ENCODE measurements around the gene ZNF580. TPM values are rescaled to one million over a fixed set of nuclear protein-coding genes. Genes with fewer than 3 reads are reported as not detected.

The ZNF580 gene
- total RNA-seq, 1 donor from 2014 or later, result 11.9 TPM

DNA sequence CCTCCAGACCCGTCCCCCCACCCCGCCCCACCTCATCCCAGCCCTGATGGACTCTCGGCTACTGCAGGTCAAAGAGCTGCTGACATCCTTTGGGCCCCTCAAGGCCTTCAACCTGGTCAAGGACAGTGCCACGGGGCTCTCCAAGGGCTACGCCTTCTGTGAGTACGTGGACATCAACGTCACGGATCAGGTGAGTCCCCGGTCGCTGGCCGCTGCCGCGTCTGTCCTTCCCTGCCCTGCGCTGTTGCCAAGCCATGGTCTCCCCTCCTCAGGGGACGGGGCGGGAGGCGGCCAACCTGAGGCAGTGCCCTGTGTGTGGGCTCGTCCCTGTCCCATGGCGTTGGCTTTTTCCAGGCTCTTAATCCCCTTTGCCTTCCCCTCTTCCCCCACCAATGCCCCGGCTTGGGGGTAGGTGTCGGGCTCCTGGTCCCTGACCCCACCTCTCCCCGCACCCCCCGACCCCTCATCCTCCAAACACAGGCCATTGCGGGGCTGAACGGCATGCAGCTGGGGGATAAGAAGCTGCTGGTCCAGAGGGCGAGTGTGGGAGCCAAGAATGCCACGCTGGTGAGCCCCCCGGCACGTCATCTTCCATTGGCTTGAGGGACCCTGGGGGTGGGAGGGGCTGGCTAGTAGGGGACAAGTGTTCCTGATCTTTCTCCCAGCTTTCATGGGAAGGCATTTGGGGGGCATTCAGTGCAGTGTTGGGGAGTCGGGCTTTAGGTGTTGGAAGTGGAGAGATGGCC is 28.0 kb downstream of the ZNF580 start:
- no peak for DNase-seq
- ATAC-seq (ENCODE audit: poor library complexity), result no peak
- intact Hi-C loops (cut with DNase I), result no loop called here

DNA sequence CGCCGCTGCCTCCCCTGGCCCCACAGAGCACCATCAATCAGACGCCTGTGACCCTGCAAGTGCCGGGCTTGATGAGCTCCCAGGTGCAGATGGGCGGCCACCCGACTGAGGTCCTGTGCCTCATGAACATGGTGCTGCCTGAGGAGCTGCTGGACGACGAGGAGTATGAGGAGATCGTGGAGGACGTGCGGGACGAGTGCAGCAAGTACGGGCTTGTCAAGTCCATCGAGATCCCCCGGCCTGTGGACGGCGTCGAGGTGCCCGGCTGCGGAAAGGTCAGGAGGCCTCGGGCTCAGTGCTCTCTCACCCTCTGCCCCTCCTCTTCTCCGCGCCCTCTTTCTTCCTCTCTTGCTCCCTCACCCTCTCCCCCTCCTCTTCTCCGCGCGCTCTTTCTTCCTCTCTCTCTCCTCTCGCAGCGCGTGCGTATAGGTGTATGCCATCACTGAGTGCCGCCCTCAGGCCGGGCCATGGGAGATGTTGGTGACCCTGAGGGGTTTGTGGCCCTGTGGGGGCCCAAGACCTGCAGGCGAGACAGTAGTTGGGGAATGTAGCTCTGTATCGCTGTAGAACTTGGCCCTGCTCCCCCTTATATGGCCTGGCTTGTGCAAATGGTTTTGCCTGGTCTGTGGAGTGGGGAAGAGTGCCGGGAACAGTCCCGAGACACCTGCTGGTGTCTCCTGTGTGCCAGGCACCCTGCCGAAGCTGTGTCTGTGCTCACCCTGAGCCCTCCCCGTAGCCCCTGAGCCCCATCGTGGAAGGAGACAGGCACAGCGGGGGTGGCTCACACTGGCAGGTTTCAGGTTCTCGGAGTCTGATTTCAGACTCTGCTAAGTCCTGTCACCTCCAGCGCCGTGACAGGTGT is 28.8 kb downstream of the ZNF580 start:
- DNase-seq (no peak), ATAC-seq (ENCODE audit: poor library complexity) (no peak)
- intact Hi-C loops (cut with DNase I), result no loop called here

DNA sequence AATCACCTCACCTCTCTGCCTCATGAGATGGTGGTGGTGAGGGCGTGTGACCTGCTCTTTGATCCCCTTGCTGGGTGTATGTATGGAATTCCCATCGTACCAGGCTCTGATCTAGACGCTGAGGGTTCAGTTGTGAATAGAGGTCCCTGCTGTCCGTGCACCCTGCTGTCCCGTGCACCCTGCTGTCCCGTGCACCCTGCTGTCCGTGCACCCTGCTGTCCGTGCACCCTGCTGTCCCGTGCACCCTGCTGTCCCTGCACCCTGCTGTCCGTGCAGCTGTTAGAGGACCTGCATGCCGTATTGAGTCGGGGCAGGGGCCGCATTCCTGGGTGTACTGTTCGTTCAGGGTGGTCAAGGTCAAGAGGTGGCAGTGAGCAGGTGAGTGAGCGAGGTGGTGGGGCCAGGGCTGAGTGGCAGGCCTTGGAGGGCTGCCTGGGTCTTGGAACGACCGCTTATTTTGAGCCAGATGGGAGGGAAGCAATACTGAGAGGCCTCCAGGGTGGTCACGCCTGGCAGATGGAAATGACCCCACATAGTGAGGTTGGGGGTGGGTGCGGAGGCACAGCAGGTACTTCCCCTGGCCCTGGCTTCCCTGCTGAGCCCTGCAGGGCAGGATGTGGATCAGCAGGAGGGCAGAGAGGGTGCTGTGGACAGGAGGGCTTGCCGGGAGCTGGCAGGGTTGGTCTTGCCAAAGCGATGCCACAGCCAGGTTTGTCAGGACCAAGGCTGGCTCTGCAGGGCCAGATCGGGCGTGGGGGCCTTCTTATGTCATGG is 29.7 kb downstream of the ZNF580 start:
- no peak for DNase-seq
- intact Hi-C loops (cut with DNase I), result no loop called here
- ATAC-seq (ENCODE audit: poor library complexity), result no peak

DNA sequence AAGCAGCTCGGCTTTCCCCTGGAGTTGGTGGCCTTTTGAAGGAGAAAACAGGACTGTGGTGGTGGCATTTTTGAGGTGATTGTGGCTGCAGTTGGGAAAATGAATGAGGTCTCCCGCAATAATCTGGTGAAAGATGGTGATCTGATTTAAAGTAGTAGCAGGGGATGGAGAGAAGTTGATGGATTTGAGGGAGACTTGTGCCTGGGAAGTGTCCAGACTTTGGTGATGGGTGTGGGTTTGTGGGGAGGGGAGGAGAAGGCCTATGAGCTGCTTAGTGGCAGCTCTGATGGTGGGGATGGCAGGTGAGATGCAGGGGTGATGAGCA is 30.2 kb downstream of the ZNF580 start:
- ATAC-seq (ENCODE audit: poor library complexity), result no peak
- no peak for DNase-seq
- intact Hi-C loops (cut with DNase I), result no loop called here

DNA sequence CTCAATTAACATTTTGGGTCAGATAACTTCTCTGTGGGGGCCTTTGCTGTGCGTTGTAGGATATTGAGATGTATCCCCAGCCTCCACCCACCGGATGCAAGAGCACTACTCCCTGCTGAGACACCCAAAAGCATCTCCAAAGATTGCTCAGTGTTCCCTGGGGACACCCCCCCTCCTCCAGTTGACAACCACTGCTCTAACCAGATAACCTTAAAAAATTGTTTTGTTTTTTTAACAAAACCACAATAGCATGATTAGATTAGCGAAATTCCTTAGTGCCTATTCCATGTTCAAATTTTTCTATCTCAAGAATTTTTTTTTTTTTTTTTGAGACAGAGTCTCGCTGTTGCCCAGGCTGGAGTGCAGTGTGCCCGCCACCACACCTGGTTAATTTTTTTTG is 31.6 kb downstream of the ZNF580 start:
- intact Hi-C loops (cut with DNase I), result no loop called here
- no peak for ATAC-seq (ENCODE audit: poor library complexity)
- no peak for DNase-seq

DNA sequence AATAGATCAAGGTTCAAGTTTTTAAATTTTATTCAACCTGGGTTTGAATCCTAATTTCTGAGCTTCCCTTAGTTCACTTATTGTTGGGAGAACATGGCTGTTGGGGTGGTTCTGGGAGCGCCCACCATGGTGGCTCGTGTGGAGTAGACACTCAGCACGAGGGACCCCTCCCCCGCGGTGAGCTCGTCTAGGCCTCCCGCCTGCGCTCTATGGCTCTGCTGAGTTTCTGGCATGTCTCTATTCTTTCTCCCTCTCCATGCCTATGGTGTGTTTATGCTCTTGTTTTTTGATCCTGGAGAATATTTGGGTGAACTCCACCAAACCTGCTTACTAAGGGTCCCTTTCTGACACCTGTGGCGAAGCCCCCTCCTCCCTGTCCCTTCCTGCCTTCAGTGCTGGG is 32.7 kb downstream of the ZNF580 start:
- intact Hi-C loops (cut with DNase I), result no loop called here
- no peak for ATAC-seq (ENCODE audit: poor library complexity)
- no peak for DNase-seq

DNA sequence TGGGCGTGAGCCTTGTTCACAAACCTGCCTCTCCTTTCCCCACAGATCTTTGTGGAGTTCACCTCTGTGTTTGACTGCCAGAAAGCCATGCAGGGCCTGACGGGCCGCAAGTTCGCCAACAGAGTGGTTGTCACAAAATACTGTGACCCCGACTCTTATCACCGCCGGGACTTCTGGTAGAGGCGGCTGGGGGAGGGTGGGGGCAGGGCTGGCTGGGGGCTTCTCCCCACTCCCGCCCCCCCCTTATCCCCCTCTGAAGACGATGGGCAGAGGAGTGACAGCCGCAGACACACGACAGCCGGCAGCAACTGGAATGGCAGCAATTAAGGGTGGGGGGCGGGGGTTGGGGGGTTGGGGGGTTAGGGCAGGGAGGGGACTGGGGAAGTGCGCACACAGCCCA is 33.1 kb downstream of the ZNF580 start:
- ATAC-seq (ENCODE audit: poor library complexity), result no peak
- DNase-seq, result no peak
- intact Hi-C loops (cut with DNase I), result no loop called here

DNA sequence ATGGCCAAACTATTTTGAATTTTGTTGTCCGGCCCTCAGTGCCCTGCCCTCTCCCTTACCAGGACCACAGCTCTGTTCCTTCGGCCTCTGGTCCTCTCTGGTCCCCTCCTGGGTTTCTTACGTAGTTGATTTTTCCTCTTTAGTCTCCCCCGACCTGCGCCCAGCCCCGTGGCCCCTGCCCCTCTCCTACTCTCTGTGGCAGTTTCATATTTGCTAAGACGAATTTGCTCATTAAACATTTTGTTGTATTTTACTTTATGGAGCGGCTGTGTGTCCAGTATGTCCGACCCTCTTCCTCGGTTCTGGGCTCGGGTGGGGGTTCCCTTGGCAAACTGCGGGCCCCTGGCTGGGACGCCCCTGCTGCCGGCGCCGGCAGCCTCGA is 33.6 kb downstream of the ZNF580 start:
- DNase-seq (no peak), ATAC-seq (ENCODE audit: poor library complexity) (no peak)
- intact Hi-C loops (cut with DNase I), result no loop called here

DNA sequence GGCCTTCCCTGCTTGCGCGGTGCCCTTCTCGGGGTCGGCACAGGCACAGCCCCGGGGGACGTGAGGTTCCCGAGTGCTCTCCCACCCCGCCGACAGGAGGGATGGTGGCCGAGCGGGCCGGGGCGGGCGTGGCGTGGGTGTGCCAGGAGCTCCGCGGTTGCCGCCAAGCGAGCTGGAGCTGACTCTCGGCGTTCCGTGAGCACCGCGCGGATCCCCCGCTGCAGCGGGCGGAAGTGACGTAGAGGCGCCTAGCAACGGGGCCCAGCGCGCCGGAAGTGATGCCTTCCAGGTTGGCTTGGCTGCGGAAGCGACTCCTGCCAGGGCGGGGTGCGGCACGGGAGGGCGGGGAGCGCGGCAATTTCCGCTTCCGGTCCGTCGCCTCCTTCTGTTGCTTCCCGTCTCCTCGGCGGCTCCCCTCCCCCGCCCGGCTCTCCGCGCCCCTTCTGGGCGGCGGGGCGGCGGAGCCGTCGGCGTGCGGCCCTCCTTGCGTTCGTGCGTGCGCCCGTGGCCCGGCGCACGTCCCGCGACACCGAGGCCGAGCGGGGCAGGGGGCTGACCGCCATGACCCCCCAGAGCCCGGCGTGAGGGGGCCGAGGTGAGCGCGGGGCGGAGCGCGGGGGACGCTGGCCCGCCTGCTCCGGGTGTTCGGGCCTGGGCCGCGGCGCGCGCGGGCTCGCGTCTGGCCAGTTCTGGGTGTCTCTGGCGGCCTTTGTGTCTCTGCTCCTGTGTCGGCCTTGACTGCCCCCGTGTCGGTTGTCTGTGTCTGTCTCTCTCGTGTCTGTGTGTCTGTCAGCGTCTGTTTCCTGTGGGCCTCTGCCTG is 34.2 kb downstream of the ZNF580 start, which contains the start of gene EPN1:
EPN1 (plus strand) TSS at position 386 of the 820 bp plus-strand sequence. CDS start 3,402 bp downstream, outside the sequence.
- intact Hi-C loops (cut with DNase I), result no loop called here
- DNase-seq (peak; percentile 98), ATAC-seq (ENCODE audit: poor library complexity) (peak; percentile 92)

DNA sequence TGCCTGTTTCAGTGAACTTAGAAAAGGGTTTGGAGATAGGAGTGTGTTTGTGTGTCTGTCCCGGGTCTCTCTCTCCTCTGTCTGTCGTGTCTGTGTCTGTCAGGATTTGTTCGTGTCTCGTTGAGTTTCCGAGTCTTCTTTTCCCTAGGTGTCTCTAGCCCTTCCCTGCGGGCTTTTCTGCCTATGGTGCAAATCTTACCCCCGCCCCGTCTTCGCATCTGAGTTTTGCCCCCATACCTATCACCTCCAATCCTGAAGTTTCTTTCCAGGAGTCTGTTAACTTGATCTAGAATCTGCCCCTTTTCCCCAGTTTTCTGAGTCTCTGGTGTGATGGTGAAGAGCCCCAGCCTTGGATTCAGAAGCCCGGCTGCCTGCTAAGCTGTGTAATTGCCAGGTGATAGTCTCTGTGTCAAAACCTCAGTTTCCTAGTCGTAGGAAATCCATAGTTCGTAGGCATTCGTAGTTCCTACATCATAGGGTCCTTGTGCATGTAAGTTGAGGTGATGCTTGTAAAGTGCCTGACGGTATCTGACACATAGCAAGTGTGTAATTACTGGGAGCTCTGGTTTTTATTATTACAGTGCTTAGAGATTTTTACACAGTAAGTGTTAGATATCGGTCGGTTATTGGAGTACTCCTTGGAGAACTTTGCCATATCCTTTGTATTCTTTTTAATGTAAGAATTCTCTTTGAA is 35.0 kb downstream of the ZNF580 start:
- intact Hi-C loops (cut with DNase I), result no loop called here
- ATAC-seq (ENCODE audit: poor library complexity) (no peak), DNase-seq (no peak)

DNA sequence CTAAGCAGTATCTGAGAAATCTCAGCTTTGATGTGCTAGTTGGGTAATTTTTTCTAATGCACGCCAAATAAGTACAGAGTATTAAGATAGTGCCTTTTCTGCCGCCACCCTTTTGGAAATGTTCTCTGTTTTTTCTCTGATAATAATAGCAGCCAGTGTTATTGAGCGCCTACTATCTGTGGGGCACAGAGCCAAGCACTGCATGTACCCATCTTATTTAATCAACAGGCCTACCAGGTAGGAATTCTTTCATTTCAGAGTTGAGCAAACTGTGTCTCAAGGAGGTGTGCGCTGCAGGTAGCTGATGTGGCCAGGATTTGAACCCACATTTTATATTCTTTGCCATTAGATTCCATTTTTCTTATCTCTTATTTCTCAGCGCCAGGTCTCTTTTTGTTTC is 35.6 kb downstream of the ZNF580 start:
- DNase-seq, result no peak
- ATAC-seq (ENCODE audit: poor library complexity), result peak; percentile 10
- intact Hi-C loops (cut with DNase I), result no loop called here

DNA sequence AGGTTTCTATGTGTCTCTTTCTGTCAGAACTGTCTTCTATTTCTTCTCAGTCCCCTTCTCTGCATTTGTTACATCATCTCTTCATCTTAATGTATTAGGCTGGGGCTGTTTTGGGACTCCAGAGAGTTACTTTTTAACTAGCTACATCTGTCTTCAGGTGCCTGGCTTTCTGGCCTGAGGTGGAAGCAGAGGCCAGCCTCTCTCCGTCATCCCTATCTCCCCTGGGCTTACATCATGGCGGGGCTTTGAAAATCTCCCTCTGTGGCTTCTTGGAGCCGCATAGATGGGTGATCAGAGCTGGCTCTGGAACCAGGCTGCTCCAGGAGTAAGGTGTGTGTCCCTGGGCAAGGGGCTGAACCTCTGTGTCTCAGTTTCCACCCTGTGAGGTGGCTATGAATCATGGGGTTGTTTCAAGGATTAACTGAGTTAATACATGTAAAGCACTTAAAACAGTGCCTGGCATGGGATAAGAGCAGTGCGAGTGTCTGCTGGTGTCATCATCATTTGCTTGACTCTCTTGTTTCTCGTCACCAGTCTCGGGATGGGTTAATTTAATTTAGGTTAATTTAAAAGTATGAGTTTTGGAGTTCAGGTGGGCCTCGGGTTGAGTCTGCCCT is 36.2 kb downstream of the ZNF580 start:
- intact Hi-C loops (cut with DNase I), result no loop called here

DNA sequence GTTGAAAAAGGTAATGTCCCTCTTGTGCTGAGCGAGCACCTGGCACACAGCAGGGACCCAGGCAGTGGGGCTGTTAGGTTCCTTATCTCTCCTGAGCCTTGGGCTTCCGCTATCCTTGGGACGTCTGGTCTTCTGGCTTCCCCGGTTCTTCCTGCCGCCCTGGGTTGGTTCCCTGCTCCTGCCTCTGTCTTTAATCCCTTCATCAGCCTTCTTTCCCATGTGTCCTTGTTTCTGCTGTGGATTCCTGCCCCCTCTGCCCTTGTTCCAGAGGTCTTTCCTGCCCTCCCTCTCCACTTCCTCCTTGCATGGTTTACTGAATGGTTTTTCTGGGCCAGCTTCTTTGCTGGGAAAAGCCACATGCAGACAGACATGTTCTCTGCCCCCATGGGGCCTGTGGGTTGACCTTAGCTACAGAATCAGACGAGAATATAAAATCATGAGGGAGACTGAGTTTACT is 36.8 kb downstream of the ZNF580 start:
- no peak for ATAC-seq (ENCODE audit: poor library complexity)
- DNase-seq, result no peak
- intact Hi-C loops (cut with DNase I), result no loop called here

More for the DNA sequence above, 36.2 kb downstream of the ZNF580 start:
- DNase-seq (no peak), ATAC-seq (ENCODE audit: poor library complexity) (no peak)

DNA sequence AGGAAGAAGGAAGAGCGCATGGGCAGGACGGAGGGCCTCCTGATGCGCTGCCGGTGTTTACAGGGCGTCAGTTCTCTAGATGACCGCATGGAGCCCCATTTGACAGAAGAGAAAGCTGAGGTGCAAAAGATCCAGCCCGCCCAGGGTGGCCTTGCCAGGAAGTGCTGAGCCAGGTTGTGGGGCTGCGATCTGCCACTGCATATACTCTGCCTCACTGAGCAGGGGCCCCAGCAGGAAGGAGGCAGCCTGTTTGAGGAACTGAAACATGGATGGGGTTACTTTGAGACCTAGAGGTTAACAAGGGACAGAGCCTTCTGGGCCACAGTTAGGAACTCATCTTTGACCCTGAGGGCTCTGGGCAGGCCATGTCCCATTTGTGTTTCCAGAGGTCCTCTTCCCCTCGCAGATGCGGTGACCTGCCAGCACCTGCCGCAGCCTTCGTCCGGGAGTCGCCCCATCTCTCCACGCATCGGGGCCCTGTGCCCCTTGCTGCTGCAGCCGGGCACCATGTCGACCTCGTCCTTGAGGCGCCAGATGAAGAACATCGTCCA is 37.4 kb downstream of the ZNF580 start:
- ATAC-seq (ENCODE audit: poor library complexity) (peak; percentile 3), DNase-seq (peak; percentile 65)
- intact Hi-C loops (cut with DNase I), result no loop called here

DNA sequence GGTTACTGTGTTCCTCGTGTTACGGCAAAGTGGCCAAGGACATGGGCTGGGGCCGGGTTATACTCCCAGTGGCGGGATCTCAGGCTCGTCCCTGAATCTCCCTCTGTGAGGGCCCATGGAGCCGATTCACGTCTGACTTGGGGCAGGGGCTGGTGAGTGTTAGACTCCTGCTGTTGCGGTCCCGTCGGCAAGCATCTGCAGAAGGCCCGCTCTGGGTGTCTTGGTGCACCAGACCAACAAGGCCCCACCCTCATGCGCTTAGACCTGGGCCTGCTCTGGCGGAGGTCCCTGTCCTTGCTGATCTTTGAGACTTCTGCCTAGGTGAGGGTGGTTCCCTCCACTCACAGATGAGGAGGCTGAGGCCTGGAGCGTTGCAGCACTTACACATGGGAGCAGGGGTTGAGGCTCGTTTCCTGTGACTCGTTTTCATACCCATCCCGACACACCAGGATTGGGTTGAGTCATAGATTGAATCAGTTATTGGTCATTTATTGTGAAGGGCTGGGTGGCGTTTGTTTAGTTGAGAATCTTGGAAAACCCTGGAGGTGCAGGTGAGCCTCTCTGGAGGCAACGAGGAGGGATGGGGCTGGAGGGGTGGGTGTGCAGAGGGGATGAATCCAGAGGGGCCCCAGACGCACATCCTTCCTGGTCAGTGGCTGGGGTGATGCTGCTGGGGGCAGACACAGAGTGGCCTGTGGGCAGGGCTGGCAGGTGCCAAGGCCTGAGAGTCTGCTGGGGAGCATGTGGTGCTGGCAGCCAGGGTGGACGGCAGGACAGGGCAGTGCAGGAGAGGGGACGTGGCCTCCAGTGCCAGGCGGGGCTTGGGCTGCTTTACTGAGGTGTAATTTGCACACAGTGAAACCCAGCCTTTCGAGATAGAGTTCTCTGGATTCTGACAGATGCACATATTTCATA is 38.8 kb downstream of the ZNF580 start:
- ATAC-seq (ENCODE audit: poor library complexity) (no peak), DNase-seq (no peak)
- intact Hi-C loops (cut with DNase I), result no loop called here

DNA sequence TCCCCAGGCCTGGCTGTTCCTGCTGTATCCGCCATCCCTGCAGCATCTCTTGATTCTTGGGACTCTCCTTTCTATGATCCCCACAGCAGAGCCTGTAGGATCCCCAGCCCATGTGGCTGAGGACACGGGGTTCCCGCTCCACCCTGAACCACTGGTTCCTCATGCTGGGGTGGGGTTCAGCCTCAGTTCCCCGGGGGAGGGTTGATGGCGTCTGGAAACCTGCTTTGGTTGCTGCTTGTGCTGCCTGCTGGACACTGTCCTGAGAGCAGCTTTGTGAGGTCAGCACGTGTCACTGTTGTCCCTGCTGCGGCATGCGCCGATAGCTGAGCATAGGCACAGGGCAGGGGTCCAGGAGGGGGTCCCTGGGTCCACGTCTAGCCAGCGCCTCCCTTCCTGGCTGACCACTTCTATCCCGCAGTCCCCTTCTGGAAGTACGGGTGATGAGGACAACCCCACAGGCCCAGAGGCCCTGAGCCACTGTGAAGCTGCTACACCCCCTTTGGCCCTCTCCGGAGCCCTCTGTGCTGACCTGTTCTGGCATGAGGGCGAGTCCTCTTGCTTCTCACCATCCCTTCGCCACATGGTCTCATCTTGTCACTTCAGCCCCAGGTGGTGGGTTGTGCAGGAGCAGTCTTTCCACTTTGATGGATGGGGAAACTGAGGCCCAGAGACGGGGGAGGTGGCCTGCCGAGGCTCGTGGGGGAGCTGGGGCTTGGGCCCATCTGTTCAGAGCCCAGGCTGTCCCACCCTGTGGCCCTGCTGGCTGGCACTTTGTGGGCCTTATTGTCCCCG is 39.7 kb downstream of the ZNF580 start:
- ATAC-seq (ENCODE audit: poor library complexity) (no peak), DNase-seq (no peak)
- intact Hi-C loops (cut with DNase I), result no loop called here
